ENCODE data around the gene LURAP1L.

- TF ChIP-seq CTCF (conservative IDR thresholded peaks at IDR 0.05; ENCODE audit: low read length) = no peak
- no peak for TF ChIP-seq EZH2phosphoT487 (IDR thresholded peaks at IDR 0.05; ENCODE audit: borderline replicate concordance)
Observed at GRCh38 chr9:12783767-12784460, 9.1 kb downstream of the LURAP1L start.

Measured in Loucy (cell line).